Stimulated activated CD8-positive, alpha-beta memory T cell treated with anti-CD3 and anti-CD28 coated beads, Interleukin-12 subunit alpha, Interleukin-12 subunit beta, amount 100 ng/mL, for 1 hour (primary cell): ENCODE results near the gene TMEM154.

Experiments used
- DNase-seq: peaks from one replicate; pipeline ENCODE4 v3.0.0-alpha.2; 2020; ENCODE audit warnings: low read depth

The TMEM154 gene

DNA sequence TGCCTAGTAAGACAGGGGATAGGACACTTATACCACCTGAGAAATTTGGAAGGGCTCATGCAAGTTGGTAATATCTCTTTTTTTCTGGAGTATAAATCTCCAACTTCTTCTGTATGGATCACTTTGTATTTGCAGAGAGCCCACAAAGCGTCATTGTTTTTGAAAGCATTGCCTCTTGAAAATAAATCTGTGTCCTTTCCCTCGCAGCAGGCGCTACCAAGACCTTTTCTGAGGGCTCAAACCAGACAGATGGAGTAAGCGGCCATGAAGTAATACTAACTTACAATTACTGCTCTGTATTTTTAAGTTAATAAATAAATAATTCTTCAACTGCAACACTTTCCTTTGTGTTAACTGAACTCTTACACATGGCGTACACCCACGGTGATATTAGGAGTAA is 87.9 kb downstream of the TMEM154 start:
- no peak for DNase-seq

DNA sequence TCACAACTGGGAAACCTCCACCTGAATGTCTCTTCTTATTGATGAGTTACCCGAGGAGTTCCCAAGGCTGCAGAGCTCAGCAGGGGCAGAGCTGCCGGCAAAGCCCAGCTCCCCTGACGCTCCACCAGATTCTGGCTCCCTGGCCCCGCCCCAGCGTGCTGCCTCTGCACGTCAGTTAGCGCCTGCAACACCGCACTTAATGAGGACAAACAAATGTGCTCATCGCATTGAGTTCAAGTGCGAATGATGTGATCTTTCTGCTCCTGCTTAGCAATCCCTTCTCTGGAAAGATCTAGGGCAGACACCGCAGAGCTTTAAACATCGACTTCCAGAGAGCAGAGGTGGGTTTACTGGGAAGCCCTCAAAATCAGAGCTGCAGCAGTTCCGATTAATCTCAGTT is 88.4 kb downstream of the TMEM154 start:
- no peak for DNase-seq

DNA sequence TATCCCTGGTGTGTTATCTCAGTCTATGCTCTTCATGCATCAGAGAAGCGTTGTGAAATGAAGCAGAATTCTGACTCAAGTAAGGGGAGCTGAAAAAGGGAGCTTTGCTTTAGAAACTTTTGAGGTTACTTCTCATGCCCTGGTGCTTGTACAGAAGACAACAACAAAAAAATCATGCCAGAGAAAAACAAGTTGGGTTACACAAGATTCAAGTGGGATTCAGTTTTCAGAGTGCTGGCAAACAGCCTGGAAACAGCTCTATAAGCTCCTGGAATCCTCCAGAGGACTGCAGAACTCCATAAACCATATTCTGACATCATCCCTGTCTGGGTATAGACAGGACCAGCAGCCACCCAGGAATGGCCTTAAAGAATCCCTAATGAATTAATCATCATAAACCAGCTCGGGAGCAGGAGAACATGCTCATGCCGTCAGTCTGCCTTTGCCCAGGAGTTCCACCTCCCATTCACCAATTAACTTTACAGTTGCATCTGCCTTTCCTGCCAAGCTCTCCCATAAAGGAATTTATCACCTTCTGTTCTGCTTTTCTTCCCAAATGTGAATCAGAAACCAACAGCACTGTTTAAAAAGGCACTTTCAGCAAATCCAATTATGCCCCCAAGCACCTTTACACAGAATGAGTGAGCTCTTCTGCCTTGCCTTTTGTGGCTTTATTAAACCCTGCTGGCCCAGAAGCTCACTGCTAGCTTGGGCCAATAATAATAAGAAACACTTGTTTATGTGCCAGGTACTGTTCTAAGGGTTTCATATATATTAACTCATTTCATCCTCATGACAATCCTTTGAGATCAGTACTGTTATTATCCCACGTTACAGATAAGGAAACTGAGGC is 89.4 kb downstream of the TMEM154 start:
- no peak for DNase-seq

DNA sequence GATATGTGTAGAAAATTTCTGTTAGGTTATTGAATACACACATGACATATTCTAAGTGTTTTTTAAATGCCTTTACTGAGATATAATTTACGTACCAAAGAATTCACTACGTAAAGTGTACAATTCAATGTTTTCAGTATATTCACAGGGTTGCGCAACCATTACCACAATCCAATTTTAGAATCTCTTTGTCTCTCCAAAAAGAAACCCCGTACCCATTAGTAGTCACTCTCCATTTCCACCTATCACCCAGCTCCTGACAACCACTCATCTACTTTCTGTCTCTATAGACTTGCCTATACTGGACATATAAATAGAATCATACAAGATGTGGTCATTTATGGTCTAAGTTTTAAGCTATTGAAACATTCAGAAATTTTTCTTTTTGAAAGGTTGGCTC is 90.9 kb downstream of the TMEM154 start:
- DNase-seq, result no peak

DNA sequence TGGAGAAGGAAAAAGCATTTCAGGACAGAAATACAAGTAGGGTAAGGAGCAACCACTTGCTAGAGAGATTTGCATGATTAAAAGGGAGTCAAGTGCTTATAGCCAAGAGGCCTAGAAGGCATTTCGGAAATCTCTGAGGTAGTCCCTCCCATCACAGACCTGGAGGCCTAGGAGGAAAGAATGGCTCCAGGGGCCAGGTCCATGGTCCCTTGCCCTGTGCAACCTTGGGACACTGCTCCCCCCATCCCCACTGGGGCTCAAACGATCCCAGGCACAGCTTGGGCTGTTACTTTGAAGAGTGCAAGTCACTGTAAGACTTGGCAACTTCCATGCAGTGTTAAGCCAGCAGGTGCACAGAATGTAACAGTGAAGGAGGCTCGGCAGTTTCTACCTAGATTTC is 92.7 kb downstream of the TMEM154 start:
- DNase-seq, result no peak

DNA sequence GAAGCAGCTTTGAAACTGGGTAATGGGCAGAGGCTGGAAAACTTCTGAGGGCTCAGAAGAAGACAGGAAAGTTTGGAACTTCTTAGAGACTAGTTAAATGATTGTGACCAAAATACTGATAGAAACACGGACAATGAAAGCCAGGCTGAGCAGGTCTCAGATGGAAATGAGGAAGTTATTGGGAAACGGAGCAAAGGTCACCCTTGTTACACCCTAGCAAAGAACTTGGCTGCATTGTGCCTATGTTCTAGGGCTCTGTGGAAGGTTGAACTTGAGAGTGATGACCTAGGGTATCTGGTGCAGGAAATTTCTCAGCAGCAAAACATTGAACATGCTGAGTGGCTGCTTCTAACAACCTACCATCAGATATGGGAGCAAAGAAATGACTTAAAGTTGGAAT is 93.1 kb downstream of the TMEM154 start:
- DNase-seq, result no peak

DNA sequence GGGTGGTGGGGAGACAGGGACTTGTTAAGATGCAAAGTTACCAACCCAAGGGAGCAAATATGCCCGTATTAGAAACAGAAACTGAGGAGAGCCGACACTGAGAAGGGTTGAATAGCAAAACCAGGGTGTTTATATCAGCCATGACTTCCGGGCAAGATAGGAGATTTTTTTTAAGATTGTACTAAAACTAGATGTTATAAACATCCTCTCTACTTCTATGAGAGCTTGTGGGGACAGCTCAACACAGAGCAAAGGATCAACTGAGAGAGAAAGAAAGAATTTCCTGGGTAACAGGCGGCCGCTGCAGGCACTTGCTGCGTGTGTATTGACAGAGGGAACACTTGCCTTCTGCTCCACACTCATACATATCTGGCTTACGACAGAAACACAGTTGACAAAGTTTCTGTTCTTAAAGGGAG is 94.8 kb downstream of the TMEM154 start:
- no peak for DNase-seq

DNA sequence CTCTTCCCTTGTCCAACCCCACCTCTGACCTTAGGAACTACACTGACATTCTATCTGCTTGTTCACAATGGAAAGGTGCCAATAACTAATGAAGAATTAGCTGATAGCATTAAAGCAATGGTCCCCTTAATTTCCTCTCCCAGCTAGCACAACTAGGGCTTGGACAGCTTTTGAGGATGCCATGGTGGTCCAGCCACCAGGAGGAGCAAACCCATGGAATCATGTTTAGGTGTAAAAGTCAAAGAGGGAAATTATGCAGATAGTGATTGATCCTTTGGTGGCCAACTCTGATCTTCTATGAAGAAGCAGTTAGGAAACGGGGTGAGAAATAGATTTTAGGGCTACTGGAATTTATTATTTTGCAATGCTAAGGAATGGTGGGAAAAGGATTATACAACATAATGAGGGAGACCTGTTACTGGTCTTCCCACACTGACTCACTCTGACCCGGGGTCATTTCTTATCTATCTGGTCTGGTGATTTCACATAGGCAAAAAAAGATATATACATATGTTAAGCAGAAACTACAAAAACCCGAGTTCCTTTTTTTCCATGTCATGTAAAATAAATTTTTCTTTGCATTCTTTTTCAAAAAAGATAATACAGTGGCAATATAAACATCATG is 98.1 kb downstream of the TMEM154 start:
- no peak for DNase-seq

DNA sequence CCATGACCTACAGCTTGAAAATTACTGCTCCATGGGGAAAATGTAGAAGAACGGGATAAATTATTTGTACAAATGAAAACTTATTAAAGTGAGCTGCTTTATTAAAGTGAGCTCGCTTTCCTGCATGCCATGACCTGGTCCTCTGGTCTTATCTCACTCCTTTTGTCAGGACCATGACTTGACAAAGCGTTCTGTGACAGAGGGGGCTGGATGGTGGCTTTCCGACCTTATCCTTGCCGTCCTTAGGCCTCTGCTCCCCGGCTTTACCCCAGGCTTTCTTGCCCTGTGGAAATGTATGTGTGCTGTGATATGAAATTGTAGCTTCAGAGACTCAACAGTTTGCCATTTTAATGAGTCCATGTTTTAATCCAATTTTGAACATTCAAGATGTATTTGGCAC is 99.9 kb downstream of the TMEM154 start:
- no peak for DNase-seq

DNA sequence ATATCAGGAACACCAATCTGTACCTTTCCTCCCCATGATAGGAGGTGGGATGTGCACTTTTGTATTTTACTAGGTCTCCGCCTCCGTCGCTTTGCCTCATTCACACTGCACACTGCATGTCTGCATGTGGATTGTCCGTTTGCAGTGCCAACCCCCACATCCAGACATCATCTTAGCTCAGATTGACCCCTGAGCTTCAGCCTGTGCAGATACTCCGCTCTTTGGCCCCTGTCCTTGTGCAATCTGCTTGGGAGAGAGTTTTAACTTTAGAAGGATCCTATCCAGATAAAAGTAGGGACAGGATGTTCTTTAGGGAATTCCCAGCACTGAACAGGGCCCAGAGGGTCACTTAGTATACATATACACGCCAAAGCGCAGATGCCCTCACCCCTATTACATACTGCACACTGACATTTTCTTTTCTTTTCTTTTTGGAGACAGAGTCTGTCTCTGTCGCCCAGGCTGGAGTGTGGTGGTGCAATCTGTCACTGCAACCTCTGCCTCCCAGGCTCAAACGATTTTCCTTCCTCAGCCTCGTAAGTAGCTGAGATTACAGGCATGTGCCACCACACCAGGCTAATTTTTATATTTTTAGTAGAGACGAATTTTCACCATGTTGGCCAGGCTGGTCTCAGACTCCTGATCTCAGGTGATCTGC is 100.6 kb downstream of the TMEM154 start:
- no peak for DNase-seq

DNA sequence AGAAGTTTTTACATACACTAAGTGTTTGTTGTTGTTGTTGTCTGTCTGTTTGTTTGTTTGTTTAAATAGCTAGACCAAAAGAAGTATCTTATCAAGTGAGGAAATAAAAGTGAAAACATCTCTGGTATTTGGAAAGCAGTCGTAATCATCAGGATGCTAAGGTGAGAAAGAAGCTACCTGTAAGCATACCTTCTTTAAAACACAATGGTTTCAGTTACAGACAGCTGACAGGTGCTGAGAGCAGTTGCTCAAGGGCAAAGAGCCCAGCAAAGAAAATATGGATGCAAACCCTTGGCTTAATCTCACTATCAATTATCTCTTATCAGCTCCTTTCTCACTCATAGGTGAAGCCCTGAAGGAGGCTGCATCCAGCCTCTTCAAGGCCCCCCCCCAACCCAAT is 101.1 kb downstream of the TMEM154 start:
- DNase-seq, result no peak

DNA sequence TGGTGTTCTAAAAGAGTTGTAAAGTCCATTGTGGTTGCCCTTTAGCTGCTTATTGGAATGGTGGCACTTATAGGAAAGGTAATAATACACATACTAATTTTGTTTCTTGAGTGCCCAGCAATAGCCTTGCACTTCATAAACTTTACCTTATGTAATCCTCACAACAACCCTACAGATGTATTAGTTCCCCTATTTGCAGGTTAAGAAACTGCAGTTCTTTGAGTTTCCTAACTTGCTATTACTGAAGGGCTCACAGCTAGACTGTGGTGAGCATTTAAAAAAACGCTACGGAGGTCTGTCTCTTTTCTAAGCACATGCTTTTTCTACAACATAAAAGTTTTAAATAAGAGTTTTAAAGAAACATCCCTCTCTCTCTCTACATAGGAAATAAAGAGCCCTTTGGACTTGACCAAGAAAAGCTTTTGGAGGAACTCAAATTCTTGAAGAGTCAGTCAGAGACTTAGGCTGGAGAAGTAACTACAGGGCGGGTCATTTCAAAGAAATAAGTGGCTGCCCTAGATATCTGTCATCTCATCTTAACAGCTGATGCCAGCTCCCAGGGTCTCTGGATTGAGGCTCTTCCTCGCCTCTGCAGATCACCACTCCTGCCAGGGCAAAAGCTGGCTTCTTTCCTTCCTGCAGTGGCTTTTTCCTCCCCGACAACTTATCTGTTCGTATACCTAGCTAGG is 101.9 kb downstream of the TMEM154 start:
- no peak for DNase-seq

DNA sequence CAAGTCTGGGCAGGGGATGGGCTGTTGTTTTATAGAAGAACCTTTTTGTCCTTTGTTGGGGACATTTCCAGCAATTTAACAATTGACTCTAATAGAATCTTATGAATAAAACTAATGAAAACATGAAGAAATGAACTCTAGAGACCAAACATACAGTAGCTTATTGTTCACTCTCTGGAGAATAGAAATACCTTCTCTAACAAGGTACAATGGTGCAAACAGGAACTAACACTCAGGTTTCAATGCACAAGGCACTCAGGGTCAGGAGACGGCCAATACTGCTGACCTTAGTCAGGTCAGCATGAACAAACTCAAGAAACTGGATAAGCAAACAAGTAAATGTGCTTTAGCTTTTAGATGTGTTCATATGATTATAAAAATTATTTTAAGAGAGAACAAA is 104.3 kb downstream of the TMEM154 start:
- no peak for DNase-seq

DNA sequence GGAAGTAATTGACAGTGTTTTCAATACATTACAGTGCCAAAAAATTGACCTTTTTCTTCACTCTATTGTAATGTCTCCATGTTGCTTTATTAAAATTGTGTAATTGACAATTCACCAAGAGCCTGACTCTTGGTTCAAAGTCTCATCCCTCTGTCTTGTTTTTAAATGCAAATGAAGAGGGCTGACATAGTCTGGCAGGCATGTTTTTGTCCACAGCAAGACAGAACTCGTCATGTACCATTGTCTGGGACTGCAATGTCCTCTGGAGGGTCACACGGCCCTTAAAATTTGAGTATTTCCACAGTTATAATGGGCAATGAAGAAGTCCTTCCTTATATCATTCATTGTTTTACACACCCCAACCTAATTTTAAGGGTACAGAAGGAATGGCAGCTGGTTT is 105.9 kb downstream of the TMEM154 start:
- no peak for DNase-seq

DNA sequence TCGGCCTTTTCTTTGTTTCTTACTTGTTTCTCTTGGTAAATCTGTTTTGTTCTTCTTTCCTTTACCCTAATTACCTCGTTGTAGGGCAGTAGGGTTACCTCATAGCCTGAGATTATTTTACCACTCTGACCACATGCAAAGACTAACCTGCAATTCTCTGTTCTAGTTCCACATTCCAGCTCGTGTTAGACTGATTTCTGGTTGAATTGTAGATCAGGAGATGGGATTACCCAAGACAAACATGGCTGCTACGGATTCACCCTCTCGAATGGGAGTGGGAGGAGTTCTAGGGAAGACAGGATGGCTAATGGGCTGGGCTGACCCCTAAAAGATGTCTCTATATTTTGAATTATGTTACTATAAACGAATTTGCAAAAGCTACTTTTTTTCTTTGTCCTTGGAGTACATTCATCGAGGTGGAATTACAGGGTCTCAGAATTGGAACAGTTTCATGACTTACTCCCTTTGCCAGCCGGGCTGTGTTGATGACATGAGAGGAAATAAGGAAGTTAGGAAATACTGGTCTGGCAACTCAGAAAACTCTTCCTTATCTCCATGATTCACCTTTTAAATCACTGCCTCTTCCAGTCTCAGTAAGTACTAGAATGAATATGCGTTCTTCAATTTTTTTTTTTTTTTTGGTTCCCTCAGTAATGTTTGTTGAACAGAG is 107.2 kb downstream of the TMEM154 start:
- DNase-seq, result no peak

DNA sequence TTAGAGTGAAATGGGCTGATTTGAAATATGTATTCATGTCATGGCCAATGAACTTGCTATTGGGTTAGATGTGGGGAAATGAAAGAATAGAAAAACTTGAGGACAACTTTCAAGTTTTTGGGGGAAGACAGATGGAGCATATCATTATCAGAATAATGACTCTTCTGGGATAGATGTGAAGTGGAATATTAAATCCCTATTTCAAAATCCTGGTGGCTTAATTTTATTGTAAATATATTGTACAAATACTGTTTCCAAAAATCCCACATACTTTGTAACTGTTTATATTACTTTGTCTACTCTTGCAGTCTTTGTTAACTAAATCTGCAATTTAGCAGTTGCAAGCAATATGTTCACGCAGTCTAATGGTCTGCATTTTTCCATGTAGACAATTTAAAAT is 108.0 kb downstream of the TMEM154 start:
- DNase-seq, result no peak

DNA sequence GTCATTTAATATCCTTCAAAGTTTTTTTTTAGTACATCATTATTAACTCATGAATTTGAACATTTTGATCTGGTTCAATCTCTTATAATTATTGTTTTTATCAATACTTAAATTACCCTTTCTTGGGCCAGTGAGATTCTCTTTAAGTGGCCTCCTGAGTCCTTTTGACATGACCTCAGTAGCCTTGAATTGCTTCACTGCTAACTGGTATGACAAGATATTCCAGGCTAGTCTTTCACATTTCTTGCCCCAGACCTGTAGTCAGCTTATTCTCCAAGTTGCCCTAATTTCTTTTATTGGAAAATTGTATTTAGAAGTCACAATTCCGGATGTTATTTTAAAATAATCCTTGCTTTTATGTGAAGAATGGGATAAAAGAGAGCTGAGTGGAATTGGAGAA is 108.5 kb downstream of the TMEM154 start:
- no peak for DNase-seq
